Osteoblast (primary cell): Measurements from ENCODE around the gene PDCD6IP. TPM values are rescaled to one million over a fixed set of nuclear protein-coding genes. Genes with fewer than 3 reads are reported as not detected.
A peak's percentile ranks its signal among the peaks of the same experiment; 100 is the strongest.

ENCODE experiments used
- DNase-seq: peaks from one replicate; pipeline ENCODE4 v3.0.0; 2011; ENCODE audit warnings: low spot score, mixed read lengths; ENCODE audit not compliant: insufficient read length; ENCODE audit errors: missing footprints
- H2AFZ ChIP-seq: 2 replicates; pipeline ENCODE4 v1.6.0; 2011; ENCODE audit warnings: mild to moderate bottlenecking, low read length
- H3K27ac ChIP-seq: 2 replicates; pipeline ENCODE4 v1.5.1; 2011; ENCODE audit warnings: mild to moderate bottlenecking, low read depth, low read length, moderate library complexity
- H3K27me3 ChIP-seq: 2 replicates; pipeline ENCODE4 v1.6.0; 2012; ENCODE audit warnings: mild to moderate bottlenecking, control low read depth, inconsistent platforms, low read length, moderate library complexity; ENCODE audit not compliant: insufficient read depth
- H3K36me3 ChIP-seq: 2 replicates; pipeline ENCODE4 v1.5.1; 2011; ENCODE audit warnings: mild to moderate bottlenecking, low read length, control low read depth, moderate library complexity; ENCODE audit not compliant: insufficient read depth
- H3K4me1 ChIP-seq: 2 replicates; pipeline ENCODE4 v1.5.1; 2011; ENCODE audit warnings: mild to moderate bottlenecking, low read length, control low read depth, moderate library complexity; ENCODE audit not compliant: insufficient read depth
- H3K4me2 ChIP-seq: 2 replicates; pipeline ENCODE4 v1.6.0; 2011; ENCODE audit warnings: mild to moderate bottlenecking, low read length; ENCODE audit not compliant: insufficient read depth
- H3K4me3 ChIP-seq: fragments of 200-600 bp; sonication (generic); 3 replicates; pipeline ENCODE4 v1.5.1; 2012; ENCODE audit warnings: mild to moderate bottlenecking, low read length, inconsistent platforms; ENCODE audit not compliant: insufficient read depth
- H3K79me2 ChIP-seq: 2 replicates; pipeline ENCODE4 v1.6.0; 2012; ENCODE audit warnings: mild to moderate bottlenecking, low read length, control low read depth, inconsistent platforms; ENCODE audit not compliant: insufficient read depth
- H3K9me3 ChIP-seq: 2 replicates; pipeline ENCODE4 v1.5.1; 2011; ENCODE audit warnings: low read depth, low read length, control low read depth
- H4K20me1 ChIP-seq: 2 replicates; pipeline ENCODE4 v1.6.0; 2012; ENCODE audit warnings: mild to moderate bottlenecking, low read length, control low read depth; ENCODE audit not compliant: insufficient read depth
- total RNA-seq: library from RNA; depleted of rRNA; stranded (reverse); fragments of >200 nt; gene quantifications from 2 replicates; pipeline ENCODE4 v1.2.3, GENCODE V29; 2012
- TF ChIP-seq, protein P1 (sequence below): IDR thresholded peaks from 2 replicates; pipeline ENCODE4 v1.5.1; 2011; ENCODE audit warnings: mild to moderate bottlenecking, low read depth, low read length, moderate library complexity; ENCODE audit errors: extremely low read depth

Gene PDCD6IP
- total RNA-seq, 1 donor: 283 TPM

DNA sequence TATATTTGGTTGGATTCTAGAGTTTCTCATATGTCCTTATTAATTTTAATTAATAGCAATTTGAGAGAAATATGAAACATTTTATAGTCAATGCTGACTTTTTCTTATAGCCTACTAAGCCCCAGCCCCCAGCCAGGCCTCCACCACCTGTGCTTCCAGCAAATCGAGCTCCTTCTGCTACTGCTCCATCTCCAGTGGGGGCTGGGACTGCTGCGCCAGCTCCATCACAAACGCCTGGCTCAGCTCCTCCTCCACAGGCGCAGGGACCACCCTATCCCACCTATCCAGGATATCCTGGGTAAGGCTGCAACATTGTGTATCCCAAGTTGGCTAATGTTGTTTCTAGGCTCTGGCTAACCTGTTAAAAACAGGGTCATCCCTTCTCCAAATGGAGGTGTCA lies 66.7 kb downstream of the PDCD6IP start:
- no peak for DNase-seq
- no peak overlapping the region for H3K4me2 ChIP-seq
- no peaks in the 10 kb centered on the region for H3K4me1 ChIP-seq
- peaks cover 45% of the 10 kb centered on the region for H3K36me3 ChIP-seq
- no peaks in the 10 kb centered on the region for H3K27me3 ChIP-seq
- H3K9me3 ChIP-seq: no peaks in the 10 kb centered on the region
- H3K4me3 ChIP-seq: no peak overlapping the region
- H3K27ac ChIP-seq: no peak overlapping the region
- H2AFZ ChIP-seq: no peak overlapping the region
- peaks cover 4% of the 10 kb centered on the region for H3K79me2 ChIP-seq
- TF ChIP-seq, protein P1, sequence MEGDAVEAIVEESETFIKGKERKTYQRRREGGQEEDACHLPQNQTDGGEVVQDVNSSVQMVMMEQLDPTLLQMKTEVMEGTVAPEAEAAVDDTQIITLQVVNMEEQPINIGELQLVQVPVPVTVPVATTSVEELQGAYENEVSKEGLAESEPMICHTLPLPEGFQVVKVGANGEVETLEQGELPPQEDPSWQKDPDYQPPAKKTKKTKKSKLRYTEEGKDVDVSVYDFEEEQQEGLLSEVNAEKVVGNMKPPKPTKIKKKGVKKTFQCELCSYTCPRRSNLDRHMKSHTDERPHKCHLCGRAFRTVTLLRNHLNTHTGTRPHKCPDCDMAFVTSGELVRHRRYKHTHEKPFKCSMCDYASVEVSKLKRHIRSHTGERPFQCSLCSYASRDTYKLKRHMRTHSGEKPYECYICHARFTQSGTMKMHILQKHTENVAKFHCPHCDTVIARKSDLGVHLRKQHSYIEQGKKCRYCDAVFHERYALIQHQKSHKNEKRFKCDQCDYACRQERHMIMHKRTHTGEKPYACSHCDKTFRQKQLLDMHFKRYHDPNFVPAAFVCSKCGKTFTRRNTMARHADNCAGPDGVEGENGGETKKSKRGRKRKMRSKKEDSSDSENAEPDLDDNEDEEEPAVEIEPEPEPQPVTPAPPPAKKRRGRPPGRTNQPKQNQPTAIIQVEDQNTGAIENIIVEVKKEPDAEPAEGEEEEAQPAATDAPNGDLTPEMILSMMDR: no peak
- no peaks in the 10 kb centered on the region for H4K20me1 ChIP-seq

DNA sequence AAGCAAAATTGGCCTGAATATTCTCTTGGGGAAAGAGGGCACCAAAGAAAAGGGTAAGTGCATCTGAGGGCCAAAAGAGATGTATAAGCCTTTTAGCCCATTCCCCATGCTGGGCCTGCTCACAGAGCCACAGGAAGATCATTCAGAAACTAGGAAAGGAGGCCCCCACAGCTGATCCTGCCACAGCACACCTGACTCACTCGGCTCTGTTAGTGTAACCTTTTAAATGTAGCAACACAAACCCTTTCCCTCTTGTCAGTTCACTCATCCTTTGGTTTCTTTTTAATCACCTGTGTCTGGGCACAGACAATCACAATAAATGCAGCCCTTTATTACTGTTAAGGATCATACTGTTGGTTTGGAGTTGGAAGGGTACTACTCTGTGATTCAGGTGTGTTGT lies 69.9 kb downstream of the PDCD6IP start:
- H3K27ac ChIP-seq: no peak overlapping the region
- H3K4me3 ChIP-seq: no peak overlapping the region
- TF ChIP-seq, protein P1: no peak
- no peak overlapping the region for H3K4me2 ChIP-seq
- peaks cover 40% of the 10 kb centered on the region for H3K36me3 ChIP-seq
- H3K79me2 ChIP-seq: peaks cover 3% of the 10 kb centered on the region
- no peaks in the 10 kb centered on the region for H3K27me3 ChIP-seq
- H2AFZ ChIP-seq: no peak overlapping the region
- H3K9me3 ChIP-seq: no peaks in the 10 kb centered on the region
- H3K4me1 ChIP-seq: no peaks in the 10 kb centered on the region
- DNase-seq: no peak
- H4K20me1 ChIP-seq: no peaks in the 10 kb centered on the region

DNA sequence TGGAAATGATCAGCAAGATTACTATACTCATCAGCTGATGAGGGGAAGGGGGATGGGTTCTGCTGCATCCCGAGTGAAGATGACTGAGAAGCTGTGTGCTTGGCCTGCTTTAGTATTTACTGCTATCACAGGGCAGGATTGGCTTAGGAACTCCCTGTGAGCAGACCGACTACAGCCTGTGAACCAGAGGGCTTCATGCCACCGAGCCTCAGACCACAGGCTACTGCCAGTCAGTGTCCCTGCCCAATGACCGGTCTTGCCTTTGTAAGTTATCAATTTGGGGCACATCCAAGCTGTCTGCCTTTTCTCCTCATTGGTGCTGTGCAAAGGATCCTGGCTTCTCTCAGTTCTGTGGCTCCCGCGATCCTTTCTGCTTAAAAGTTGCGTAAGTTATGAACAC lies 71.5 kb downstream of the PDCD6IP start:
- H3K79me2 ChIP-seq: no peaks in the 10 kb centered on the region
- no peaks in the 10 kb centered on the region for H3K27me3 ChIP-seq
- H3K4me3 ChIP-seq: no peak overlapping the region
- H3K27ac ChIP-seq: no peak overlapping the region
- TF ChIP-seq, protein P1: no peak
- H4K20me1 ChIP-seq: no peaks in the 10 kb centered on the region
- no peaks in the 10 kb centered on the region for H3K4me1 ChIP-seq
- peaks cover 24% of the 10 kb centered on the region for H3K36me3 ChIP-seq
- H3K4me2 ChIP-seq: no peak overlapping the region
- H3K9me3 ChIP-seq: no peaks in the 10 kb centered on the region
- peak; percentile 38 for DNase-seq
- no peak overlapping the region for H2AFZ ChIP-seq

DNA sequence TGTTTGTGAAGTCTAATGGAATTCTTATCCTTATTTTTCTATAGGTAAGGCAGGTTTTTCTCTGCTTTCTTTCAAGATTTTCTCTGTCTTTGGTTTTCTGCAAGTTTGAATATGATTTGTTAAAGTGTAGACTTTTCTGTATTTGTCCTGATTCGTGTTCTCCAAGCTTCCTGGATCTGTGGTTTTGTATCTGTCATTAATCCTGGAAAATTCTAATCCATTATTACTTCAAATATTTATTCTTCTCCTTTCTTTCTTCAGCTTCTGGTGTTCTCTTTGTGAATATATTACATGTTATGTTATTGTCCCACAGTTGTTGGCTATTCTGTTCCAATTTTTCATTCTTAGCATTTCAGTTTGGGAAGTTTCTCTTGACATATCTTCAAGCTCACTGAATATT lies 76.4 kb downstream of the PDCD6IP start:
- Histone ChIP-seq H2AFZ (no peak overlapping the region), H3K4me2 (no peak overlapping the region), H3K36me3 (peaks cover 4% of the 10 kb centered on the region), H3K4me3 (no peak overlapping the region), H3K27me3 (no peaks in the 10 kb centered on the region), H4K20me1 (no peaks in the 10 kb centered on the region), H3K9me3 (no peaks in the 10 kb centered on the region), H3K79me2 (no peaks in the 10 kb centered on the region), H3K27ac (no peak overlapping the region), H3K4me1 (no peaks in the 10 kb centered on the region)
- TF ChIP-seq, protein P1: no peak
- no peak for DNase-seq
